ENCODE results near the gene NEU4.
"Not testable (repeated sequence)": the region's sequence is repeated elsewhere in the genome, so short reads cannot be mapped to it uniquely, and the experiment has no call there.

NEU4 gene, protein sequence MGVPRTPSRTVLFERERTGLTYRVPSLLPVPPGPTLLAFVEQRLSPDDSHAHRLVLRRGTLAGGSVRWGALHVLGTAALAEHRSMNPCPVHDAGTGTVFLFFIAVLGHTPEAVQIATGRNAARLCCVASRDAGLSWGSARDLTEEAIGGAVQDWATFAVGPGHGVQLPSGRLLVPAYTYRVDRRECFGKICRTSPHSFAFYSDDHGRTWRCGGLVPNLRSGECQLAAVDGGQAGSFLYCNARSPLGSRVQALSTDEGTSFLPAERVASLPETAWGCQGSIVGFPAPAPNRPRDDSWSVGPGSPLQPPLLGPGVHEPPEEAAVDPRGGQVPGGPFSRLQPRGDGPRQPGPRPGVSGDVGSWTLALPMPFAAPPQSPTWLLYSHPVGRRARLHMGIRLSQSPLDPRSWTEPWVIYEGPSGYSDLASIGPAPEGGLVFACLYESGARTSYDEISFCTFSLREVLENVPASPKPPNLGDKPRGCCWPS

DNA sequence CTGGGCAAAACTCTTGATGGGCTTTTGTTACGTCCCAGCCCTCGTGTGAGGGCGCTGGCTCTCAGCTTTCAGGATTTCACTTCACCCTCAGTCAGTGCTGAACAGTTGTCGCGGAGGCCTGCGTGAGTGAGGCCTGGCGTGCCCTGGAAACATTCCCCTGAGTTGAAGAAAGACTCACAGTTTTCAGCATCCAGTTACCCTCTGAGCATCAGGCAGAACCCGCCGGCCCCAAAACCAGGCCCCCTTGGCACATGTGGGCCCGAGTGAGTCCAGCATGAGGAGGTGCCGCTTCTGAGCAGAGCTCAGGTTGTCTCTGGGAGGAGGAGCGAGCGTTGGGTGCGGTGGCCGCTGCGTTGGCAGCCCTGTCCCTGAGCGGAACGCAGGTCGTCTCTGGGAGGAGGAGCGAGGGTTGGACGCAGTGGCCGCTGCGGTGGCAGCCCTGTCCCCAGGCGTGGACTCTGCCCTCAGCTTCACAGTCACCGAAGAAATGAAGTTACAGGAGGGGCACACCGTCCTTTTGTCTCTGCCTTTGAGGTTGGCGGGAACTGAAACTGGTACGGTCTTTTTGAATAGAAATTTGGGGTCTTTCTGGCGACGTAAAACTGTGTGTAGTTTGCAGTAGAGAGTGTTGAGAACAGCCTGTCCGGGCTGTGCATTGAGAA, at the start of gene NEU4:
Gene NEU4, plus strand, starts transcription at position 473 of the 662 bp plus-strand sequence. CDS start 5,292 bp downstream, outside the sequence.
- DNase-seq: no peak

DNA sequence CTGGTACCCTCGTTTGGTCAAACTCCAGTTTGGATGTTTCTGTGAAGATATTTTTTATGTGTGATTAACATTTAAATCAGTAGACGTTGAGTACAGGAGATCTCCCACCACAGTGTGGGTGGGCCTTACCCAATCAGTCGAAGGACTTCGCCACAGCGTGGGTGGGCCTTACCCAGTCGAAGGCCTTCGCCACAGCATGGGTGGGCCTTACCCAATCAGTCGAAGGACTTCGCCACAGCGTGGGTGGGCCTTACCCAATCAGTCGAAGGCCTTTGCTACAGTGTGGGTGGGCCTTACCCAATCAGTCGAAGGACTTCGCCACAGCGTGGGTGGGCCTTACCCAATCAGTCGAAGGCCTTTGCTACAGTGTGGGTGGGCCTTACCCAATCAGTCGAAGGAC, 49.1 kb upstream of the NEU4 start:
- not testable (repeated sequence) for DNase-seq

DNA sequence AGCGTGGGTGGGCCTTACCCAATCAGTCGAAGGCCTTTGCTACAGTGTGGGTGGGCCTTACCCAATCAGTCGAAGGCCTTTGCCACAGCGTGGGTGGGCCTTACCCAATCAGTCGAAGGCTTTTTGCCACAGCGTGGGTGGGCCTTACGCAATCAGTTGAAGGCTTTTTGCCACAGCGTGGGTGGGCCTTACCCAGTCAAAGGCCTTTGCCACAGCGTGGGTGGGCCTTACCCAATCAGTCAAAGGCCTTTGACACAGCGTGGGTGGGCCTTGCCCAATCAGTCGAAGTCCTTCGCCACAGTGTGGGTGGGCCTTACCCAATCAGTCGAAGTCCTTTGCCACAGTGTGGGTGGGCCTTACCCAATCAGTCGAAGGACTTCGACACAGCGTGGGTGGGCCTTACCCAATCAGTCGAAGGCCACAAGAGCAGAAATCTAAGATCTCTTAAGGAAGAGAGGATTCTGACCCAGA, 48.7 kb upstream of the NEU4 start:
- DNase-seq: no peak

DNA sequence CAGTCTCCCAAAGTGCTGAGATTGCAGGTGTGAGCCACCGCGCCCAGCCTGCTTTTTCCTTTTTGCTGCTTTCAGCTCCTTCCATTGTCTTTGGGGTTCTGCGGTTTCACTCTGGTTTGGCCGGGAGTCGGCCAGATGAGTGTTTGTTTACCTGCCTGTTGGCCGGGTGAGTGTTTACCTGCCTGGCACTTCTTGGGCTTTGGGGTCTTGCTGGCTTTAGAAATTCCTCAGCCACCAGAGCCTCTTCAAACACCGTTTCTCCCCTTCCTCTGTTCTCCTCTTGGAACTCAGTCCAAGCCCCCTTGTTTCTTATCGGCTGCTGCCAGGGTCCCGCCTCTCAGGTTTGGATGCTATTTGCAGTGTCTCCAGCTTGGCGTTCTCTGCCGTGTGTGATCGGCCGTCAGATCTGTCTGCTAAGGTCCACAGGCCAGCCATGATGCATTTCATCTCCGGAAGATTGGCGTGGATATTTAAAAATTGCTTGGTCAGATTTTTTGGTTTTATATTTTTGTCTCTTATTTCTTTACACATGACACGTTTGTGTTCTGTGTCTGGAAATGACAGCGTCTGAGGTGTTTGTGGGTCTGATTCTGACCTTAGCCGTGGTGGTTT, 46.6 kb upstream of the NEU4 start:
- no peak for DNase-seq

DNA sequence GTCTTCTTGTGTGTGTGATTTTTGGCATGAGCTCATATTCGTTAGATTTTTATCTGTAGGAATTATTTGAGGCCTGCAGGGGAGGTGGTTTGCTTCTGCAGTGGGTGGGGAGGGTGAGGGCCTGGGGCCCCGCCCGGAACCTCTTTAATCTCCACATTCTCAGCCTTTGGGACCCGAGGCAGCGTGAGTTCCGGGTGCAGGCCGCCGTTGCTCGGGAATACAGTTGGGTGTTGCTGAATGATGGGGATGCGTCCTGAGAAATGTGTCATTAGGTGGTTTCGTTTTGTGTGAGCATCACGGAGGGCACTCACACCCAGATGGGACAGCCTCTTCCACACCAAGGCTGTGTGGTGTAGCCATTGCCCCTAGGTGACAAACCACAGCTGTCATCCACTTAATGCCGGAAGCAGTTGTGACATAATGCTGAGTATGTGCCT, 46.0 kb upstream of the NEU4 start:
- peak; percentile 72 for DNase-seq

DNA sequence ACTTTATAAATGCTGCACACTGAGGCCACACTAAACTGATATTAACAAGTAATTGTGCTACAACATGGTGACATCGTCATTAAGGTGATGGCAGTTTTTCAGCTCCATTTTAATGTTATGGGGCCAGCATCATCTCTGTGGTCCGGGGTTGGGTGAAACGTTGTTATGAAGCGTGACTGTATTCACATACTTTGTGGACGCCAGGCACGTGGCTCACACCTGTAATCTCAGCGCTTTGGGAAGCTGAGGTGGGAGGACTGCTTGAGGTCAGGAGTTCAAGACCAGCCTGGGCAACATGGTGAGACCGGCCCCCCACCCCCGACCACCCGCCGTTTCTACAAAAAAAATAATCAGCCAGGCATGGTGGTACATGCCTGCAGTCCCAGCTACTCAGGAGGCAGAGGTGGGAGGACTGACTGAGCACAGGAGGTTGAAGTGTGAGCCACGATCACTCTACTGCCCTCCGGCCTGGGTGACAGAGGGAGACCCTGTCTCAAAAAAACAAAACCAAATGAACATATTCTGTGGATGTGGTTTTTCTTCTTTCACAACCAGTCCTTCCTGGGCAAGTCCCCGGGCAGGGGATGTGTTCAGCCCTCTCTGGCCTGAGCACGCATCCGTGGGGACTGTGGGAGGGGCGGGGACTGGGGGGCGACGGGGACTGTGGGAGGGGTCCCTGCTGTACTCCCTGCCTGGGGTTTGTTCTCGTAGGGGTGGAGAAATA, 45.3 kb upstream of the NEU4 start:
- DNase-seq: no peak

DNA sequence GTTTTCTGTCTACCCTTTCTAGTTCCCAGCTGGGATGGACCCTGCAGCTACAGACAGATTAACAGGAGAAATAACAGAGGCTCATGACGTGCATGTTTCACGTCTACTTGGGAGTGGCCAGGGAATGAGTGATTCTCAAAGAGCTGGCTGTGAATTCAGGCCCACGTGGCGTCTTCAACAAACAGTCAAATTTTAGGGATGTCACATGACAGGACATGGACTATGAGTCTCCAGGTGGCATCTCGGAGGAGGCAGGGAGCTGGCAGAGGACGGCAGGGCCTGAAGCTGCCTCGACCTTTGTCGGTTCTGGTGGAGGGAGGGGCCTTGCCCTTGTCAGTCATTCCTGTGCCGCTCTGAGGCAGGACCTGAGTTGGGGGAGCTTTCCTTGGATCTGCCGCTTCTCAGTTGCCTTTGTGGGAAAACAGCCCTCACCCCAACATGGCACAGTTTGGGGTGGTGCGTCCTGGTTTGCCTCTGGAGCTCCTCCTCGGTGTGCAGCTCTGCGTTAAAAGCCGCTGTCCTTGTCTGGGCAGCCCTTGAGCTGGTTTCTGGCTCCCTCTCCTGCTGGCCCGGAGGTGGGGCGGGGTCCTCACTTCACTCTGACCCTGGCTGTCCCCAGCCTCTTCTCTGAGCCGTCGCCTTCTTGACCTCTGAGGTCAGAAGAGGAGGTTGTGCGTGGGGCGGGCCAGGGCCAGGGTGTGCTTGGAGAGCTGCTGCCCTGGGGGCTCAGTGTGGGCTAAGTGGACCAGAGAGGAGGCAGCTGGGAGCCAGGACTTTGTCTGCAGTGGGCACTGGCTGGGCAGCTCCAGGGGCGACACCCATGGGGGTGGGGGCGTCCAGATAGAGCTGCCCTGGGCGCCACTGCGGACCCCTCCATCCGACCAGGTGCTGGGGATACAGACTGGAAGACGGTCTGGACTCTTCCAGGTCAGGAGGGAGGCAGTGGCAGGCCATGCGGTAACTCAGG, 44.4 kb upstream of the NEU4 start:
- no peak for DNase-seq

DNA sequence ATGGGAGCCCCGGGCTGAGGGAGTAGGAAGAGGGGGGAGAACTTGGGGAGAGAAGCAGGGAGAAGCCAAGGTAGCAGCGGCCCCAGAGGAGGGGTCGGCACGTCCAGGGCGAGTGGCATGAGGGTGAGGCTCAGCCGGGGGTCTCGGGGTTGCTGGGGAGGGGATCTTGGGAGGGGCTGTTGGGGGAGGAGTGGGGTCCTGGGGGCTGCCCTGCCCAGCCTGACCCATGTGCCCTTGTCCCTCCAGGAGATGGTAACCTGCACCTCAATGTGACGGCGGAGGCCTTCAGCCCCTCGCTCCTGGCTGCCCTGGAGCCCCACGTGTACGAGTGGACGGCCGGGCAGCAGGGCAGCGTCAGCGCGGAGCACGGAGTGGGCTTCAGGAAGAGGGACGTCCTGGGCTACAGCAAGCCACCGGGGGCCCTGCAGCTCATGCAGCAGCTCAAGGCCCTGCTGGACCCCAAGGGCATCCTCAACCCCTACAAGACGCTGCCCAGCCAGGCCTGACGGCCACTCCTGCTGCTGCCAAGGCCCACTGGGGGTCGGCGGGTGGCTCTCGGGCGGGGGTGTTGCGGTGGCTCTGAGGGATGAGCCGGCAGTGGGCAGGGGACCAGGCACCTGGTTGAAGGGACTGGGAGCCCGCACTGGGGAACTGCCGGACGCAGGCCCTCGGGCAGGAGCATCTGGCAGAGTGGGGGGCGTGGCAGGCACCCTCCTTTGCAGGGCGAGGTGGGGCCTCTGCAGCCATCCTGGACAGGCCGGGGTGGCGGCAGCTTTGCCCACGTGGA, 41.3 kb upstream of the NEU4 start:
- DNase-seq: no peak

DNA sequence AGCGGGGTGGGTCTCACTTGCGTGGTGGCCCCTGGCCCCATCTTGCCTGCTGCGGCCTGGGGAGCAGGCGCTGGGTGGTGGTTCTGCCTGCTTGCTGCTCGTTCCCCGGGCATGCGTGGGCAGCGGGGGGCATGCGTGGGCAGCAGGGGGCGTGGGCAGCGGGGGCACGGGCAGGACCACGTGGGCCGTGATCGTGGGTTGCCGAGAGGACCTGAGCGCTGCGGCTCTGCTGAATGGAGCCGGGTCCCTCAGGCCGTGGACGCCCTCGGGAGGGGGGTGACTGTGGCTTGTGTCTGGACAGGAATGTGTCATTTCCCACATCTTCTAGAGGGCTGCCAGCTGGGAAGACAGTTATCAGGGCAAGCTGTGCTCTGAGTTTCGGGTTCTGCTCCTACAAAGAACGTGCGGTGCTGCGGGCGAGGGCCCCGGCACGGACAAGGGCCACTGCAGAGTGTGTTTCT, 40.7 kb upstream of the NEU4 start:
- DNase-seq: no peak

DNA sequence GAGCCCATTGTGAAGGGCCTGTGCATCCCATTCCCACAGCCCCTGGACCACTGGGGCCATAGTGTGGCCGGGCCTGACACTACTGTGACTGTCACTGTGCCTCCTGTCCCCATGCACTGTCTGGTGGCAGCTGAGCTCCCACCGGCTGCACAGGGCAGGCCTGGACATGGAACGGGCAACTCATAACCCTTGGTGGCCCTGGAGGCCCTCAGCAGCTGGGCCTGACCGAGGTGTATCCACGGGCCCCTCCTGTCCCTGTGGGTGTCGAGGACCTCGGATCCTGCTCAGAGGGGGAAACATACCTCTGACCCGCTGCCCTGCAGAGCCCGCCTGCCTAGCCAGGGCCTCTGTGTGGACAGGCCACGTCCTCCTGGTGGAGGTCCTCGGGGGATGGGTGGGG, 40.1 kb upstream of the NEU4 start:
- no peak for DNase-seq

DNA sequence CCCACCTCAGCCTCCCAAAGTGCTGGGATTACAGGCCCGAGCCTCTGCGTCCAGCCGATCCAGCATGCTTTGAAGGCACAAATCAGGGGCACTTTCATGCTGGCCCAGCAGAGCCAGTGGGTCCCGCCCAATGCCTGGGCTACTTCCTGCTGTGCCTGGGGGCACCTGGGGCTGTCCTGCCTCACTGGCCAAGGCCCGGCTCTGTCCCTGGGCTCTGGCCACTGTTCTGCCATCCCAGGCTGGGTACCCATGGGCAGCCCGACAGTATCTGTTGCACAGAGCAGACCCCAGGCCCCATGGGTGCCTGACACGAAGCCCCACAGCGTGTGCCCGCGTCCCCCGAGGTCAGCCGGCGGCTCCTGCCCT, 39.2 kb upstream of the NEU4 start:
- no peak for DNase-seq

DNA sequence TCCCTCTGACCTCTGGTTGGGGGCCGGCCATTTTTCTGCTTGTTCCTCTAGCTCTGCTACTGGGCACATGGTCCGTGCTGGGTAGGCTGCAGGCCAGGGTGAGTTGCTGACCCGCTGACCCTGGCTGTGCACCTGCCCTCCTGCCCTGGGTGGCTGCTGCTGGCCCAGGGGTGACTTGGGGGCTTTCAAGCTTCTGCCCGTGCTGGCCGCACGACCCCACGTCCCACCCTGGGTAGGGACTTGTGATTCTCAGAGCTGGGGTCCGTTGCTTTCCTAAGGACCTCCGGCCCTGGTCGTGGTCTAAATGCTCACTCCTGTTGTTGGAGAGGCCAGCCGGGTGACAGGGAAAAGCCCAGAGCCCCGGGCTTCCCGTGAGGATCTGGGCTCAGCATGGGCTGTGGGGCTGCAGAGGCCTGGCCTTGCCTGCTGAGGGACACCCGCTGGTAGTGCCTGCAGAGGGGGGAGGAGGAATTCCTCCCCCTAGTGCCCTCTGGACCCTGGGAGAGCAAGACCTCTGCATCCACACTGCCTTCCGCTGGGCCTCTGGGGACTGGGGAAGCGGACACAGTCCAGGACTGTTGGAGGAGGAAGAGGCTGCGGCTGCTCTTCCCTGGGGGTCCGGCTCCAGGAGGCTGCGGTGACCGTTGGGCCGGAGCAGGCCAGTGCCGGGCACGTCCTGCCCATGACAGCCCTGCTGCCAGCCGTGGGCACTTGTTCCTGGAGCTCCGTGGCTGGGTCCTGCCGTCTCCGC, 38.6 kb upstream of the NEU4 start:
- no peak for DNase-seq

DNA sequence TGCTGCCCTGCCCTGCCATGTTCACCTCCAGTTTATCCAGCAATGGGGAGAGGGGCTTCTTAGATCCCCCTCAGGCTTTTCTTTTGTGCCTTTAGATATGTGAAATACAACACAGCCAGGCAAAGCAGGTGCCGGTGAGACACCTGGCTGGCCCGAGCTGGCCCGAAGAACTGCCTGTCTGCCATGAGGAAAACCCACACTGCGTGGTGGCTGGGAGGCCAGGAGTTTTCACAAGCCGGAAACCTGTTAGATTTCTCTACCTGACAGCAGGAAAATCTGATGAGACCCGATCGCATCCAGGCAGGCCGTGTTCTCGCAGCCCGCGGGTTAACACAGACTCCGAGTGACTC, 38.1 kb upstream of the NEU4 start:
- DNase-seq: no peak

DNA sequence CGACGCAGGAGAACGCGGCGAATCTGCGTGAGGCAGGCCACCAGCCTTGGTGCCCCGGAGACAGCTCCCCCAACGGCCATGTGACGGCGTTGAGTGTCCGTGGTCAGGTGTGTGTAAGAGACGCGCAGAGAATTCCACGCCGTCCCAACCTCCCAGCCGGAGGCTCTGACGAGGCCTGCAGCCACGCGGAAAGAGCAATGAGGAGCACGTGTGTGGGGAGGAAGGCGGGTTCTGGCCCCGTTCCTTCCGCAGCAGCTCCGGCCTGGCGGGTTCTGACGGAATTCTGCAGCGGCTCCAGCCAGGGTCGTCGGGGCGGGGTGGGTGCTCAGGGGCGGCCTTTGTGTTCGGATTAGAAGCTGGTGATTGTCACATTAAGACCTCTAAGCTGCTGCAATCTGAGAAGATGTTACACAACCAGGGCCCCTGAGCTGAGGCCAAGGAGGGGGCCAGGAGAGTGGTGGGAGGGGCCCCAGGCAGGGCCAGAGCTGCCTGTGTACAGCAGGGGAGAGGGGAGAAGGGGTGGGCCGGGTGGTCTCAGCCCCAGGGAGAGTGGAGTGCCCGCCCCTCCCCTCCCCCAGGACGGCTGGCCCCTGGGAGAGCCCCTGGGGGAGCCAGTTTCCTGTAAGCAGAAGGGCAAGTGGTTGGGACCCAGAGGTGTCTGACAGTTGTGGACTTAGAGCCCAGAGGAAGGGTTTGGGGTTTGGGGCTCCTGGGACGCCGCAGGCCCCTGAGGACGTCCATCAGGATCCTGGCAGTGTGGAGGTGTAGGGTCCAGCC, 37.5 kb upstream of the NEU4 start:
- no peak for DNase-seq

DNA sequence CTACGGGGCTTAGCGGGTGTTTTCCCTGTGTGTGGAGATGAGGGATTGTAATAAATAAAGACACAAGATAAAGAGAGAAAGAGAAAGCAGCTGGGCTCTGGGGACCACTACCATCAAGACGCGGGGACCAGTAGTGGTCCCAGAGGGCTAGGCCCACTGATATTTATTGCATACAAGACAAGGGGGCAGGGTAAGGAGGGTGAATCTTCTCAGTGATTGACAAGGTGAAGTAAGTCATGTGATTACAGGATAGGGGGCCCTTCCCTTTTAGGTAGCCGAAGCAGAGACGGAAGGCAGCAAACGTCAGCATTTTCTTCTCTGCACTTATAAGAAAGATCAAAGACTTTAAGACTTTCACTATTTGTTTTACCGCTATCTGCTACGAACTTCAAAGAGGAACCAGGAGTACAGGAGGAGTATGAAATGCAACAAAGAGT, 36.9 kb upstream of the NEU4 start:
- no peak for DNase-seq

DNA sequence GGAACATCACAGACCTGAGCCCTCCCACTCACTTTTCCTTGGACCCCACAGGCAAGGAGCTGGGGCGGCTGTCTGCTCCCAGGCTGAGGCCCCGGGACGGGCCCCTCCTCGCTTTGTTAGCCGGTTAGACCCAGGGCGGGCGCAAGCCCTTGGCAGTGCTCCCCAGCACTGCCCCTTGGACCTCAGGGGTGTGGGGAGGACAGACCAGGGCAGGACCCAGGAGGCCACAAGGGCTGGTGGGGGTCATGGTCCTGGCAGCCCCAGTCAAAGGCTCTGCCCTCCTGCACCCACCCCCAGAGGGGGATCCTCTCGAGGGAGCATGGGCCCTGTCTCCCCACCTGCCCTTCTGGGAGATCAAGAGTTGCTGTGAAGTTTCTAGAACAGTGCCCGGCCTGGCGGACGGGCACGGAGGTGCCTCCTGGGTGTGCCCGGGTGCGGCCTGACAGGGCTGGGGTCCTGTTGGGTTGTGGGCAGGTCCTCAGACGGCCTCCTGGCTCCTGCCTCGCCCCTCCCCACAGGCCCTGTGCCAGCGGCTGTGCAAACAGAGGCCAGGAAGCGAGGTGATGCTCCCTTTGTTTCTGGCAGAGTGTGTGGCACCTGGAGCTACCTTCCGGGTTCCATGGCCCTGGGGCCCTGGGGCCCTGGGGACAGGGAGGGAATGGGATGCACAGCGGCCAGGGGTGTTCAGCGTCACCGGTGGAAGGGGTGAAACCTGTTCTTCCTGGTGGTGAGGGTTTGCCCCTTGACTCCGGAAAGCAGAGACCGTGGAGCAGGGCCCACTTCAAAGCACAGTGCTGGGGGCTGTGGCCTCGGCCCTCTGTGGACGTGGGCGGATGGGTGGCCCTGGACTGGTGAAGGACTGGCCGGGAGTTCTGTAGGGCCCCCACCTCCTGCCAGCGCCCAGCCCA, 35.2 kb upstream of the NEU4 start:
- no peak for DNase-seq

DNA sequence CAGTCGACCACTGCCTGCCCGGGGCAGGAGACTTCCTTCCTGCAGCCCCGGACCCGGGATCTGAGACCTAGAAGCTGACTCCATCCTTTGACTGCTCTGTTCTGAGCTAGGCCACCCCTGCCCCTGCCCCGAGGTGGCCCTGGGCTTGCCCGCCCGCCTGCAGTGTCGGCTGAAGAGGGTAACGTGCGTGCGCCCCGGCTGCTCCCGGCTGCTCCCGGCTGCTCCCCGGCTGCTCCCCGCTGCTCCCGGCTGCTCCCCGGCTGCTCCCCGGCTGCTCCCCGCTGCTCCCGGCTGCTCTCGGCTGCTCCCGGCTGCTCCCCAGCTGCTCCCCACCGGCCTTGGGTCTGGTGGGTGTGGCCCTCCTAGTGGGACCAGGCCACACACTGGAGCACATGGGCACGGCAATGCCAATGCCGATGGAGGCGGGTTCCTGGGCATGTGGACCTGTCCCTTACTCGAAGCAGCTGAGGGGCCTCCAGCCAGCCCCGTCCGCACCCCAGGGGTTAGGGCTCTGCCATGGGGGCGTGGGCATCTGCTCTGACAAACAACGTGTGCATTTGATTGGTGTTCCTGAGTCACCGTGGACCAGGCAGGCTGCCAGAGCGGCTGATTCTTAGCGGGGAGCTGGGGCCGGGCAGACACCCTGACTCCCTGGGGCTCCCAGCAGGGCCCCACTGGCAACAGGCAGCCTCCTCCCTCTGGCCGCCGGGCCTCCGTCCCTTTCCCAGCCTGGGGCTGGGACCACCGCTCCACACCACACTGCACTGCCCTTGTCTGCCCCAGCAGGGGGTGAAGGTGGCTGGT, 34.4 kb upstream of the NEU4 start:
- DNase-seq: no peak

All from CD4-positive, alpha-beta T cell treated with Interferon gamma for 1 hour (primary cell).